HG03196 (cell line): ENCODE data around the gene KCNMA1.
"Not testable (repeated sequence)": the region's sequence is repeated elsewhere in the genome, so short reads cannot be mapped to it uniquely, and the experiment has no call there.

Source experiments
- ATAC-seq: cut with Tn5 transposase; IDR thresholded peaks from one replicate; pipeline ENCODE4 v1.9.1; 2021; ENCODE audit not compliant: unreplicated experiment

Gene KCNMA1

DNA sequence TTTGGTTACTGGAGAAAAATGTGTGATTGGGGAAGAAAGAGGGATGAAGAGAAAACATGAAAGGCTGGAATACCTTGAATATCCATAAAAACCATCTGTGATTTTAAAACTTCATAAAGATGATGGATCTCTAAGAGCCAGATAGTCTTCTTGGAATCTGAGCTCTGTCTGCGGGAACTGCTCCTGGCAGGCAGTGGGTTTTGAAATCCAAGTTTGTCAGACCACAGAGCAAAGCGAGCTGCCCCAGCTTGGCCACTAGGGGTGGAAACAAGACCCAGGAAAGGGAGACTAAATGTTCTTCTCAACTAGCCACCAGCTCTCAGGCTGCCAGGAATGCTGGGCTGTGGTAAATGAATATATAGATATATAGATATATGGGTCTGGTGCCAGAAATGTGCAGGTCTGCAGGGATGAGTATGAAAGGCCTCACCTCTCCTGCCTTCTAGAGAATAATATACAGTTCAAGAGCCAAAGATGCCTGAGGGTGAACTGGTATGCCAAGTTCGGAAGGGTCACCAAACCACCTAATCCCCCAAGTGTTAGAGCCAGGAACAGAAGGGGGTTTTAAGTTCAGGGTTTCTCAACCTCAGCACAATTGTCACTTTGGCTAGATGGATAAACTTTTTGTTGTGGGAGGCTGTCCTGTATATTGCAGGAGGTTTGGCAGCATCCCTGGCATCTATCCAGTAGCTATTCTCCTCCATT lies 208.8 kb downstream of the KCNMA1 start:
- ATAC-seq: no peak

DNA sequence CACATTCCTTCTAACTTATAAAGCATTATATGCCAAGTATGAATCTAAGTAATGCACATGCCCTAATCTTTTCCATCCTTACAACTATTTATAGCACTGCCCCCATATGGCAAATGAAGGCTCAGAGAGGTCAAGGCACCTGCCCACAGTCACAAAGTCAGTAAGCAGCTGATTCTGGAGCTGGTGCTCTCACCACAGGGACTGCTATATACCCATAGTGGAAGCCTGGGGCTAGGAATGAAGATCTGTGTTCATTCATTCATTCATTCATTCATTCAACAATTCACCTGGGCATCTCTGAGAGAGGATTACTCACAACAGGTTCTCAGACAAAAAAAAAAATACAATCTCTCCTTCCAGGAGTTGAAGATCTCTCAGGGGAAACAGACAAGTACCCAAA lies 213.4 kb downstream of the KCNMA1 start:
- no peak for ATAC-seq

DNA sequence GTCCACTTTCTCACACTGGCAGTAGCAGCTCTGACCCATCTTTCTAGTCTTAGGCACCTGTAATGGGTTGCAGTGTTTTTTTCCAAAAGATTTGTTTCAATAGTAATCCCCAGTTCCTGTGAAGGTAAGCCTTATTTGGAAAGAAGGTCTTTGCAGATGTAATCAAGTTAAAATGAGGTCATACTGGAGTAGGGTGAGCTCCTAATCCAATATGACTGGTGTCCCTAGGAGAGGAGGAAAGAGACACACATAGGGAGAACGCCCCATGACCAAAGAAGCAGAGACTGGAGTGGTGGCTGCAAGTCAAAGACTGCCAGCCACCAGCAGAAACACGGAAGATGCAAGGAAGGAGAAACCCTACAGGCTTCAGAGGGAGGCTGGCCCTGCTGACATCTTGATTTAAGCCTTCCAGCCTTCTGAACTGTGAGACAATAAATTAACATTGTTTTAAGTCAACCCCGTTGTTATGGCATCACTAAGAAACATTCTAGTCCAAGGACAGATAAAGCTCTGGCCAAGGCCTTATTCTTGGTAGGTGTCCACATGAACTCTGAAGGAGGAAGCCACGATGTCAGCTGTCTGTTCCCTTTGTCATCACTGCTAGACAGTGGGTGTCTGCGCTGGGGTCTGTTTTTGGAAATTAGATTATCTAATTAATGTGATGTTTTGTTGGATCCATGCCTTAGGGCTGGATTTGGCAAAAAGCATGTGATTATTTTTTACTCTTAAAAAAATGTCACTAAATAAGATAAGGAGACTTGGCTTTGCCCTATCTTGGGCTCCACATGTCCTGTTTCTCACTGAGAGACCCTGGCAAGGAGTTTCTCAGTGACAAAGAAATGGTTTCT lies 214.9 kb downstream of the KCNMA1 start:
- ATAC-seq: no peak

DNA sequence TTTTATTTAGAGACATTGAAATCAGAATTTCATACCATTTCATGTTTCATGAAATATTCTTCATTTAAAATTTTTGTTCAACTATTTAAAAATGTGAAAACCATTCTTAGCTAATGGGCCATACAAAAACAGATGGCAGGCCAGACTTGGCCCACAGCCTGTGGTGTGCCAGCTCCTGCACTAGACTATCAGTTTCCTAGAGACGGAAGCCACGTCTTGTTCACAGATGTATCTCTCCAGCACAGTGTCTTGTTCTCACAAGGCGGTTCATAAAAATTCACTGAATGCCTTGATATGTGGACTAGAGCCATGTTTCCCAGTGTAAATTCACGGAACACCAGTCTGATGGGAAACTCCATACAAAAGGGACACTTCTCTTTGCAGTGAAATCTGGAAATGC lies 216.0 kb downstream of the KCNMA1 start:
- no peak for ATAC-seq

DNA sequence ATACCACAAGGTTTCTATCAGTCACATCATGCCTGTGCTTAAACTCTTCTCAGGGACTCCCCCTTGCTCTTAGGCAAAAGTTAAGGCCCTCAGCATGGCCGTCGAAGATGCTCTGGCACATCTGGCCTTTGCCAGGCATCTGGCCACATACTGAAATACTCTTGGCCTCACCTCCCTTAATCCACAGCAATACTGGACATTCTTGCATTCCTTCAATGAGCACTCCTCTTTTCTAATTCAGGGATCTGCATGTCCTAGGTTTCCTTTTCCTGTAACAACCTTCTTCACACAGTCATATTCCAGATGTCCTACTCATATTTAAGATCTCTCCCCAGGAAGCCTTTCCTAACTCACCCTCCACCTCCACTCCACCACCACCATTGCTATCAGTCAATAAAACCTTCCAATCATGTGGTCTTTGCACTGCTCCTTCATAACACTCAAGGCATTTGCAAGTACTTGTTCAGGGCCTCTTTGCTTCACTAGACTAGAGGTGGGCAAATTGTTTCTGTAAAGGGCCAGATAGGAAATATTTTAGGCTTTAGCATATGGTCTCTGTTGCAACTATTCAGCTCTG lies 216.6 kb downstream of the KCNMA1 start:
- ATAC-seq: no peak

DNA sequence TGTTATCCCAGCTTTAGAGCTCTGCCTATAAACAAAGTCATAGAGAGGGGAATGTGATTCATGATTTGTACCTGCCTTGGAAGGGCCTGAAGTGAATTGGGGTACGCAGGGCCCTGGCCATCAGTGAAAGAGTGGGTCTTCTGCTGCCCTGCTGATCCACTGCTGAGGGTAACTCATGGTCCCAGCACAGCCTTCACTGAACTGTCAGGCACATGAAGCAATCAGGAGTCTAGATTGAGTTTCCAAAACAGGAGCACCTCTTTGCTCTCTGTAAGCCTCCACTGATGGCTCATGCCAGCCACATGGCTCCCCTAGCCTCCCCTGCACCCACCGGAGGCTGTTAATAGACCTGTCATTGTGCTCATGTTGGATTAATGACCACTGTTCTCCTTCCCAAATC lies 217.6 kb downstream of the KCNMA1 start:
- no peak for ATAC-seq

DNA sequence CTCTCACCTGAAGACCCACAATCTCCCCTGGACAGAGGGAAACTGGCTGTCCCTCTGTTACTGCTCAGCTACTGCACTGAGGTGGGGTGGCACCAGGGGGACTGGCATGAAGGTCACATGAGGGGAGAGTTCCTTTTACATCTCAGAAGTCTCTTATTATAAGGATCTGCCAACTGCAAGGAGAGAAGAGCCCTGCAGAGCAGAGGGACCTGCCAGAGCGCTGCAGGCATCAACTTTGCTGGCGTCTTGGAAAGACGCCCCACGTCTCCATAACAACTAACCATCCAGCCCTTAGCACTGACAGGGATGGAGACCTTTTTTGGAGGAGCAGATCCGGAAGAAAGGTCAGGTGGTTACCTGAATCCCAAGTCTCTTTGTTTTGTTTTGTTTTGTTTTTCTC lies 218.6 kb downstream of the KCNMA1 start:
- ATAC-seq: no peak

DNA sequence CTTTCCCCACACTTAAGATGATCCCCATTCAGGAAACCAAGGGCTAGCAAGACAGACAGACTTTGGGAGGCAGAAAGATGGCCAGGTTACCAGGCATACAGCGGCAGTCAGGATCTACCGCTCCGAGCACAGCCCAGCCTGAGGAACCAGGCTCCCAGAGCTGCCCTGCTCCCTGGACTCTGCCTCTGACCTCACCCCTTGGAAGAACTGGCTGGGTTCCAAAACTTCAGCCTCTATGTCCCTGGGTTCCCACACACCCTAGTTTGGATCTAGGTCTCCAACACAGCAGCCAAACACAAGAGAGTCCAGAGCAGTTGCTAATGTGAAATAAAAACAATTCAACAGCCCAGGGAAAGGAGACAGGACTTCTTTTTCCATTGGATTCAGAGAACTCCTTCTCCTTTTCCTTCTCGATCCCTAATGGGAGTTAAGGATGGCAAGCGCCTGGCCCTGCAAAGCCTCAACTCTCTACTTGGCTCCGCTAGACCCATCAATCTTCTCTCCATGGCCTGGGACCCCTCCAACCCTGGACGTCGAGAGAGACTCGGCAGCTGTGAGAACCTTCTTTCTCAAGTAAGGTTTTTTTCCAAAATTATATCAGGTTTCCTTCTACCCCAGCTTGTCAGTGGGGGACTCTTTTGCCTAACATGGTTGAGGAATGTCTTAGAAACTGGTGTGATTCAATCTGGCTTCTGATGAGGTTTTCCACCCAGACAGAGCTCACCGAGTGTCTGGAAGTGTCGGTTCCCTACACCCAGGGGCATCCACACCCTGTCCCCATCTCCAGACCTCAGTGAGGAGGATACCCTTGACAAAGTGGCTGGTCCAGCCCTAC lies 219.6 kb downstream of the KCNMA1 start:
- ATAC-seq: no peak

DNA sequence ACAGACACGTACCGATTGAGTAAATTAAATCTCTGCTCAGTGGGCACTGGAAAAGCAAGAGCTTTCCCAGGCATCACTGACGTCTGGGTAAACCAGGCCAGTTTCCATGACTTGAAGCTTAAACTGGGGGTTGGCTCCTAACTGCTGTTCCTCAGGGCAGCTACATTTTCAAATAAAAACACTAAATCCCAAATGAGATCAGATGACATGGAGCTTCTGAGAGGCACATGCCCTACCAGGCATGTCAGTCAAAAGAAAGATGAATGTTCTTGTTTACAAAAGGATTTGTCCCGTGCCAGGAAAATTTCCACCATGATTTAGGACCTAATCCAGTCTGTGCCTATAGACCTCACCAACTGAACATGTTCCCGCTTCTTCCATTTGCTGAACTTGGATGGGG lies 220.2 kb downstream of the KCNMA1 start:
- ATAC-seq: no peak

DNA sequence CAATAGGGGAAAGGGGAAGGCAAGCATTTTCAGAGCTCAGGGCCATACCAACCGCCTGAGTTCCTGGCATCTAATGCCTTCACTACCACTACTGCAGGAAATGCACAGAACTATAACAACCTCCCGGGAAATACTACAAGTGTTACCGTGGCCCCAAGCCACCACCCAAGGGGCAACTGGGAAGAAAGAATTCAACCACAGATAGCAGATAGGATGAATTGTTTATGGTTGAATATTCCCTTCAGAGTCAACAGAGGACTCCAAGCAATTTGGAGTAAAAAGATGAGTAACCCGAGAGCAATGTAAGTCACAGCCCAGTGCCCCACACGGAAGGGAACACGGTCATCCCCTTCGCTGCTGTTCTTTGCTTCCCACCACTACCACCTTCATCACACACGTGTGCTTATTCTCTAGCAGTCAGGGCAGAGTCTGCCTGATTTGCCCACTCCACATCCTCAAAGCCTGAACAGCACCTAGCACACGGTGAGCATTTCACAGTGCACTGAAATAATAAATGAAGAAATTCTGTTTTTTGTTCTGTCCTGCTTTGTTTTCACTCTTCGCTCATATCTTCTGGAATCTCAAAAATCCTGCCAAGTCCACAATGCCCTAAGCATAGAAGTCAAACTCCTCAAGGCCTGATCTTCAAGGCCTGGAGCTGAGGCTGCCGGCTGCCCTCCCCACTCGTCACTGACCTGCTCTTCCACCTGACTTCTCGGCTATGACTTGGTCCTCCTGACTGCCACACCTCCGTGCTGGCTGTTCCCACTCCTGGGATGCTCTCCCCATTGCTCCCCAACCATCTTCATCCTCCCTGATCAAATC lies 221.1 kb downstream of the KCNMA1 start:
- ATAC-seq: no peak

DNA sequence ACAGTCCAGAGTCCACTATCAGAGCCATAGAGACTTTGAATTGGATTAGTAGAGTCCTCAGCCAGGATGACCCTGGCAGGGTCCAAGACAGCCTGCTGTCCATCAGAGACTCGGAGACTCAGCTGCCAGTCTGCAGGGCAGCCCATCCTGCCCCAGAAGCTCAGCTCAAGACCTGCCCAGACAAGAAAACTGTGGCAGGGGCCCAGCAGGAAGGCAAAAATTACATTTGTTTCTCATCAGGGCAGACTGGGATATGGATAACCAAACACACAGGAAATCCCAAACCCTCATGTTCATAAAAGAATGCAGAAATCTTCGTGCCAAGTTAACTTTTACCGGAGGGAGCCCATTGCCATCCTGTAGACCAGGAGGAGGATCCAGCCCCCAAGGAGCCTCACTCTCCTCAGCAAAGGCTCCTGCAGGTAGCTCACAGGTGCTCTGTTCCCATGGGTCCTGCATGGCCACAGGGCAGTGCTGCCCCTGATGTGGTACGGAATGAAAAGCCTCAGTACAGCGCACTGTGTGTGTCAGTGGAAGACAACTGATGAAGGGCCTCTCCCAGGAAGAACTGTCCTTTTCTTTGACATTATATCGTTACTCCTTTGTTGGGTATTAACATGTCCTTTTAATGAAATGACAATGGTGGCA lies 222.2 kb downstream of the KCNMA1 start:
- ATAC-seq: no peak

DNA sequence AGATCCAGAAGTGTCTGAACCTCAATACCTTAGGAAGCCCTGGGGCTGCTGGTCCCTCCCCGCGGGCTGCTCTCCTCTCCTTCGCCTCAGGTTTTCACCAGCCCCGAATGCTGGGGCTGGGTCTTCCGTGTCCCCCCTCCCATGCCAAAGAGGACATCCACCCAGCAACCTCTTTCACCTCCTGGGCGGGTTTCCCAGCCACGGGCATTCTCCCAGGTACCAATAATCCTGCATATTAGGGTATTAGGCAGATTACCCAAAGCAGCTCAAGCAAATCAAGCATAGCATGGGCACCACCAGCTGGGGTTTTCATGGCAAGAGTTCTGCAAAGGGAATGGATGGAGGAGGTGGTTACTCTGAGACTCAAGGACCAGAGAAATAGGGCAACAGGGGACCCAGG lies 224.4 kb downstream of the KCNMA1 start:
- no peak for ATAC-seq

DNA sequence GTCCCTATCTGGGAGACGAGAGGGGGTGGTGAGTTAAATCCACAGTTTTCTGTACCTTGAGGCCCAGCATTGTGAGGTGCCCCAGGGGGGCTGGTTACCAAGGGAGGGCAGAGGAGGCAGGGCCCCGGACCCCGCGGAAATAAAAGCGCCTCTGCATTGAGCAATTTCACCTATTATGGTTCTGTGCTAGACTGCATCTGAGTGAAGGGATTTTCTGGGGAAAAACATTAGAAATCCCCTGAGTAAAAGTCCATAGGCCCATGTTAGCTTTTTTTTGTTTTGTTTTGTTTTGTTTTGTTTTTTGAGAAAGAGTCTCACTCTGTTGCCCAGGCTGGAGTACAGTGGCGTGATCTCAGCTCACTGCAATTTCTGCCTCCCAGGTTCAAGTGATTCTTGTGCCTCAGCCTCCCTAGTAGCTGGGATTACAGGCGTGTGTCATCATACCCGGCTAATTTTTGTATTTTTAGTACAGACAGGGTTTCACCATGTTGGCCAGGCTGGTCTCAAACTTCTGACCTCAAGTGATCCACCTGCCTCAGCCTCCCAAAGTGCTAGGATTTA lies 225.0 kb downstream of the KCNMA1 start:
- ATAC-seq: not testable (repeated sequence)

DNA sequence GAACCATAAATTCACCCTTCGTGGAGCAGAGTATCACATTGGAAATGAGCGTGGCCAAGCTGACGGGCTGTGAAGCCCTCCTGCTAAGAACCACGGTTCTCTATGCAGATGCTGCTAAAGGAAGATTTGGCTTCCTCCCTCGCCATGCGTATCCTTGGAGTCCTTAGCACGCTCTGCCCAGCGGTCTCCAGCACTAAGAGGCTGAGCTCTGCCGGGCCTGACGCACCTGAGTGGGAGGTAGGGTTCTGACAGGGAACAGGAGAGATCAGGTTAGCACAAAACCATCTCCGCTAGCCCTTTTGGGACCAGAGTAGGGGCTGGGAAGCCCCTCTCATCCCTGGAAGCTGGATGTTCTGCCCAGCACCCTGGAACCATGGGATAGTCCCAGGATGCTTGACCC lies 225.8 kb downstream of the KCNMA1 start:
- no peak for ATAC-seq

DNA sequence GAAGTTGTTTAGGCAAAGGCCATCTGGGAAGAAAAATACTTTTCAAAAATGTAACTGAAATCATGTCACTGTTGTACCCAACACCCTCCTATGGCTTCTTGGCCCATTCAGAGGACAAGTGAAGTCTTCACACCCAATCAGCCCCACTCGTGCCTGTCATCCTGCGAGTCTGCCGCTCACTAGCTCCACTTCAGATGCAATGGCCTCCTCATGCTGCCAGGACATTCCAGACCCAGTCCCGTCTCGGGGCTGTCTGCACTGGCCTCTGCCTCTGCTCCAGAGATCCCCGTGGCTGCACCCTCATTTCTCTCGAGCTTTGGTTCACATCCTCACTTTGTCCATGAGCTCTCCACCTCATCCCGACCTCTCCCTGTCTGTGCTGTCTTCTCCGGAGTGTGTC lies 227.1 kb downstream of the KCNMA1 start:
- ATAC-seq: no peak

DNA sequence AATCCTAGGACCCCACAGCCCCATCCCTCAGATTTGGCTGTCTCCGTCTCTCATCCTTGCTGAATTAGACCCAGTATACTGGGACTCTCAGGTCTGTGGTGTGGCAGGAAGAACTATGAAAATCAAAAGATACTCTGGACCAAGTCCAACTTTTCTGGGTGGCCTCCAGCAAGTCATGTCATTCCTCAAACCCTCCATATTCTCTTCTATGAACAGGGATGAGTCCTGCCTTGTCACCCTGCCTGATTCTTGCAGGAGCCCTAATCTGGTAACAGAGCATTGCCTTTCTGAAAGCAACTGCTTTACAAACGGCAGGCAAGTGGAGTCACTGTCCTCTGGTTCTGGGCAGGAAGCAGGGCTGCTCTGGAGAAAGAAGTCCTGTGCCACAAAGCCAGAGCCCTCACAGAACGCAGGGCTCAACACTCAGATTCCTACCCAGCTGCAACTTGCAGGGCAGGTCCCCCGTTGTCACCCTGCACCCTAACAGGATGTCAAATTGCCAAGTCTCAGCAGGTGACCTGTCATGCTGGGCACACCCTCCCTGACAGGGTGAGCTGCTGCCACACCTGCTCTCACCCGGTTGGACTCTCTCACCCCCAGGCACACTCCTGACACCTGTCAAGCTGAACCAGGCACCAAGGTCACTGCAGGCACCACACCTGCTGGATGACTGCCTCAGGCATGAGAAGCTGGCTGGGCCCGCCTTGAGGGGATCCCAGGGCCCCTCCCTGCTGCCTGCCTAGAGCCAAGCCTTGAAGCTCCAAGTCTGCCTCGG lies 227.7 kb downstream of the KCNMA1 start:
- no peak for ATAC-seq

DNA sequence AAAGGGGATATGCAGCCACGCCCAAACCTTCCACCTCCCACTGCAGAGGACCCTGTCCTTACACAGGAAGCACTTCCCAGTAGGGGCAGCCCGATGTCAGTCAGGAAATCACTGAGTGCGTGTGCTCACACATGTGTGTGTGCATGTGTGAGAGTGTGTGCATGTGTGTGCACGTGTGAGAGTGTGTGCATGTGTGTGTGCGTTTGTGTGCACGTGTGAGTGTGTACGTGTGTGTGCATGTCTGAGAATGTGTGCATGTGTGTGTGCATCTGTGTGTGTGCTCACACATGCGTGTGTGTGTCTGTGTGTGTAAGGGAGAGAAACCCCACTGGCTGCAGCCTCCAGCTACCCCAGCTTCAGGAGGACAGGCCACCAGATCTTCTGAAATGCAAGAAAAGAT lies 229.3 kb downstream of the KCNMA1 start:
- ATAC-seq: no peak

DNA sequence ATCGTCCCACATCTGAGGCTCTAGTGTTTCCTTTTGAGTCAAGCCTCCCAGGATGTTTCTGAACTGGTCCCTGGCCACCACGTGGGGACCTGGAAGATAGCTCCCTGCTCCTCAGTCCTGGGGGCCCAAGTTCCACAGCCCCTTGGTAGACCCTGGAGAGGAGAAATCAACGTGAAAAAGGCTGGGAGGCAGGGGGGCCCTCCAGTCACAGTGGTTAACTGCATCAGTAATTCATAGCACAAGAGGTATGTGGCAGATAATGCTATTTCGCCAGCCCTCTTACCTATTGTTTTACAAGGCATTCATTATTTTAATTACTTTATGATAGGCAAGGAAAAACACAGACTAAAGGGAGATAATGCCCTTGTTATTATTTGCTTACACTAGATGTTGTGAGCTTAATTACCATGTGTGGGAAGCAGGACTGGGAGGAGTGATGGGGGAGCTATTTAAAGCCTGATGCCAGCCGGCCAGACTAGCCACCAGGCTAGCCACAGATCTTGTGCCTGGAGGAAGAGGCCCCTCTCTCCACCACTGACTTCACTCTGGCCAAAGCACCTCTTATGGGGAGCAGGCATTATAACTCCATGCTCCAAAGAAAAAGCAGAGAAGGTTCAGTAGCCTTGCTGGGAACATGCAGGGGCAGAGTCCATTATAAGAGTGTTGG lies 230.7 kb downstream of the KCNMA1 start:
- no peak for ATAC-seq
